Neural progenitor cell (in vitro differentiated cells): ENCODE data around the gene PIP4K2A. TPM values are rescaled to one million over a fixed set of nuclear protein-coding genes. Genes with fewer than 3 reads are reported as not detected.

Source experiments
- DNase-seq: peaks from one replicate; pipeline ENCODE4 v3.0.0-alpha.2; 2016; ENCODE audit warnings: low spot score
- H2AFZ ChIP-seq: fragments of 200-600 bp; sonication (generic); replicated peaks from 2 replicates; pipeline ENCODE4 v1.6.1; 2016; ENCODE audit warnings: antibody characterized with exemption
- H3F3A ChIP-seq: fragments of 200-600 bp; sonication (generic); 2 replicates; pipeline ENCODE4 v1.6.1; 2016; ENCODE audit warnings: antibody characterized with exemption, low read depth
- H3K27ac ChIP-seq: fragments of 200-600 bp; sonication (generic); 2 replicates; pipeline ENCODE4 v1.5.1; 2016; ENCODE audit warnings: mild to moderate bottlenecking
- H3K27me3 ChIP-seq: fragments of 200-600 bp; sonication (generic); 2 replicates; pipeline ENCODE4 v1.6.1; 2016; ENCODE audit warnings: mild to moderate bottlenecking, moderate library complexity
- H3K36me3 ChIP-seq: fragments of 200-600 bp; sonication (generic); 2 replicates; pipeline ENCODE4 v1.5.1; 2016
- H3K4me1 ChIP-seq: fragments of 200-600 bp; sonication (generic); 2 replicates; pipeline ENCODE4 v1.6.1; 2016; ENCODE audit warnings: mixed run types
- H3K4me2 ChIP-seq: fragments of 200-600 bp; sonication (generic); 2 replicates; pipeline ENCODE4 v1.6.1; 2016
- H3K4me3 ChIP-seq: fragments of 200-600 bp; sonication (generic); 2 replicates; pipeline ENCODE4 v1.5.1; 2016
- H3K79me2 ChIP-seq: fragments of 200-600 bp; sonication (generic); 2 replicates; pipeline ENCODE4 v1.6.1; 2016; ENCODE audit warnings: low read depth
- H3K9ac ChIP-seq: fragments of 200-600 bp; sonication (generic); 2 replicates; pipeline ENCODE4 v1.6.1; 2016
- H3K9me3 ChIP-seq: fragments of 200-600 bp; sonication (generic); 2 replicates; pipeline ENCODE4 v1.5.1; 2016; ENCODE audit warnings: low read depth
- H4K20me1 ChIP-seq: fragments of 200-600 bp; sonication (generic); 2 replicates; pipeline ENCODE4 v1.6.1; 2016; ENCODE audit warnings: low read depth
- H3K27ac Mint-ChIP-seq: 3 replicates; pipeline ENCODE4 v1.8.0; 2021; ENCODE audit warnings: mixed read lengths
- H3K27me3 Mint-ChIP-seq: 2 replicates; pipeline ENCODE4 v1.8.0; 2022; ENCODE audit warnings: low read depth, mild to moderate bottlenecking, inconsistent platforms, moderate library complexity, mixed read lengths; ENCODE audit not compliant: insufficient read depth
- H3K36me3 Mint-ChIP-seq: 3 replicates; pipeline ENCODE4 v1.8.0; 2021; ENCODE audit warnings: mixed read lengths
- H3K4me1 Mint-ChIP-seq: 3 replicates; pipeline ENCODE4 v1.8.0; 2021; ENCODE audit warnings: mixed read lengths
- H3K4me3 Mint-ChIP-seq: 3 replicates; pipeline ENCODE4 v1.8.0; 2021; ENCODE audit warnings: mild to moderate bottlenecking, moderate library complexity, mixed read lengths
- H3K9me3 Mint-ChIP-seq: 3 replicates; pipeline ENCODE4 v1.8.0; 2020; ENCODE audit warnings: mixed read lengths
- CTCF ChIP-seq: fragments of 200-600 bp; sonication (generic); IDR thresholded peaks from 2 replicates; pipeline ENCODE4 v1.5.1; 2017; ENCODE audit warnings: antibody characterized with exemption, mild to moderate bottlenecking
- EZH2 ChIP-seq: fragments of 200-600 bp; sonication (generic); IDR thresholded peaks from 2 replicates; pipeline ENCODE4 v1.6.1; 2017; ENCODE audit warnings: antibody characterized with exemption, mild to moderate bottlenecking, moderate library complexity
- EZH2phosphoT487 ChIP-seq: fragments of 200-600 bp; sonication (generic); IDR thresholded peaks from 2 replicates; pipeline ENCODE4 v1.6.1; 2017; ENCODE audit warnings: antibody characterized with exemption
- total RNA-seq: library from RNA; depleted of rRNA; stranded (reverse); fragments of >200 nt; gene quantifications from 2 replicates; pipeline ENCODE4 v1.2.3, GENCODE V29; 2015; ENCODE audit warnings: low replicate concordance

PIP4K2A gene
- total RNA-seq, 1 donor from 2014 or later: 37.6 TPM

GRCh38 chr10:22491480-22491879, 222.9 kb downstream of the PIP4K2A start:
- Mint-ChIP-seq H3K27me3 (peaks cover 3% of the 10 kb centered on the region), H3K27ac (no peak overlapping the region), H3K4me3 (no peak overlapping the region), H3K4me1 (no peaks in the 10 kb centered on the region), H3K9me3 (no peaks in the 10 kb centered on the region), H3K36me3 (no peaks in the 10 kb centered on the region)
- Histone ChIP-seq H3K79me2 (no peaks in the 10 kb centered on the region), H3K36me3 (no peaks in the 10 kb centered on the region), H3K9me3 (no peaks in the 10 kb centered on the region), H3K27ac (no peak overlapping the region), H3K4me1 (no peaks in the 10 kb centered on the region), H3K4me3 (no peak overlapping the region), H4K20me1 (no peaks in the 10 kb centered on the region), H3K4me2 (no peak overlapping the region), H2AFZ (no peak overlapping the region), H3F3A (no peaks in the 10 kb centered on the region), H3K9ac (no peak overlapping the region), H3K27me3 (no peaks in the 10 kb centered on the region)
- DNase-seq: no peak
- TF ChIP-seq EZH2 (no peak), CTCF (no peak)

- Histone ChIP-seq H3K4me3 (no peak overlapping the region), H3K4me1 (no peaks in the 10 kb centered on the region), H3K9me3 (no peaks in the 10 kb centered on the region), H3K27ac (no peak overlapping the region), H3K9ac (no peak overlapping the region), H3K27me3 (no peaks in the 10 kb centered on the region), H3K36me3 (no peaks in the 10 kb centered on the region), H3K79me2 (no peaks in the 10 kb centered on the region), H2AFZ (no peak overlapping the region), H3K4me2 (no peak overlapping the region), H4K20me1 (no peaks in the 10 kb centered on the region), H3F3A (no peaks in the 10 kb centered on the region)
- no peaks in the 10 kb centered on the region for H3K36me3 Mint-ChIP-seq
- no peak for DNase-seq
- H3K4me1 Mint-ChIP-seq: peaks cover 3% of the 10 kb centered on the region
- H3K4me3 Mint-ChIP-seq: no peak overlapping the region
- H3K27me3 Mint-ChIP-seq: peaks cover 3% of the 10 kb centered on the region
- no peak for TF ChIP-seq EZH2phosphoT487
- TF ChIP-seq CTCF: no peak
- no peak for TF ChIP-seq EZH2
- H3K9me3 Mint-ChIP-seq: no peaks in the 10 kb centered on the region
- no peak overlapping the region for H3K27ac Mint-ChIP-seq
Measured at GRCh38 chr10:22489975-22490374, 224.4 kb downstream of the PIP4K2A start.

GRCh38 chr10:22489467-22489866, 224.9 kb downstream of the PIP4K2A start:
- no peaks in the 10 kb centered on the region for H3K9me3 Mint-ChIP-seq
- no peak overlapping the region for H3K27ac Mint-ChIP-seq
- H3K79me2 ChIP-seq: no peaks in the 10 kb centered on the region

More at GRCh38 chr10:22489467-22489866, 224.9 kb downstream of the PIP4K2A start:
- no peak for DNase-seq
- no peaks in the 10 kb centered on the region for H3K27me3 ChIP-seq
- no peak overlapping the region for H3K4me3 ChIP-seq
- H3K4me3 Mint-ChIP-seq: no peak overlapping the region
- H3K4me2 ChIP-seq: no peak overlapping the region
- H3K27me3 Mint-ChIP-seq: peaks cover 3% of the 10 kb centered on the region
- no peaks in the 10 kb centered on the region for H3K36me3 Mint-ChIP-seq
- H3K9me3 ChIP-seq: no peaks in the 10 kb centered on the region
- peaks cover 3% of the 10 kb centered on the region for H3K4me1 Mint-ChIP-seq
- no peak overlapping the region for H2AFZ ChIP-seq
- H4K20me1 ChIP-seq: no peaks in the 10 kb centered on the region
- TF ChIP-seq EZH2phosphoT487: no peak
- no peak for TF ChIP-seq CTCF
- TF ChIP-seq EZH2: no peak
- H3K9ac ChIP-seq: no peak overlapping the region
- no peaks in the 10 kb centered on the region for H3F3A ChIP-seq
- H3K4me1 ChIP-seq: no peaks in the 10 kb centered on the region
- H3K36me3 ChIP-seq: no peaks in the 10 kb centered on the region
- H3K27ac ChIP-seq: no peak overlapping the region
